HG03139 (cell line): ENCODE results near the gene RNF150.
"Not testable (repeated sequence)": the region's sequence is repeated elsewhere in the genome, so short reads cannot be mapped to it uniquely, and the experiment has no call there.

Experiments used
- ATAC-seq: cut with Tn5 transposase; IDR thresholded peaks from one replicate; pipeline ENCODE4 v1.9.1; 2021; ENCODE audit not compliant: unreplicated experiment

RNF150 gene

DNA sequence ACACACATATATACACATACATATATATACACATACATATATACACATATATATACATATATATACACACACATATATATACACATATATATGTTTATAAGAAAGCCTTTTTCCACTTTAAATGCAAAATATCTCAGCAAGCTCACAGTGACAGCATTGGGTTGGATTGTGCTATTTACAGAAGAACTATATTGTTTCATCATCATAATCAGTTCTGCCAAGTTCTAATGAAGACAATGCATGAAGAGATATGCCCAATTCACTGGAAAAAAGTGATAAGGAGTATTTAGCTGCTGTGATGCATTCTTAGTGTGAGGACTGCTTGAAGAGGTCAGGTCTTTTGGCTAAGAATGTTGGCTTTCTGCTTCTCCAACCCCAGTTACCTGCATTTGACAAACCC, 54.4 kb downstream of the RNF150 start:
- no peak for ATAC-seq

DNA sequence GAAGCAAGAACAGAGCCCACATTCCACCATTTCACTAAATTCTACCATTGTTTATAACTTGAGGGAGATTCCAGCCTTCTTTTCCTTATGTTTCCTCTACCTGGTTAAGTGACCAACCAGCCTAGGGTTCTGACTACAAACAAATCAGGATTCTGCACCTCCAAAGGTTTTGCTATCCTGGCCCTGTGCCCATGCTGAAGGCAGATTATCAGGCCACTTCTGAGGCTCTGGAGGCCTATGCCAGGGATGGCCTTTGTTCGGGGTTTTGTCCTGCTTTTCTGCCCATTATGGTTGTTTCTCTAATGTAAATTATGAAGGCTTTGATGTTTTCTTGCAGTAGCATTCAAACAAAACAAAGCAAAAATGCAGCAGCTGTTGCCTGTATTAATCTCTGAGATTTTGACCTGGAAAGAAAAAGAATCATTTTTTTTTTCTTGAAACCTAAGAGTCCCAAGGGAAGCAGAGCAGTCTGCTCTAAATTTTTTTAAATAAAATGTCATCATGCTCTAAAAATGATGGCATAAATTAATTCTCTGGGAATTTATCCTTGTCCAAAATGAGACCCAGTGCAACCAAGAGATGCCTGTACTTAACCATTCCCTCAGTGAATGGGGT, 55.6 kb downstream of the RNF150 start:
- ATAC-seq = no peak

DNA sequence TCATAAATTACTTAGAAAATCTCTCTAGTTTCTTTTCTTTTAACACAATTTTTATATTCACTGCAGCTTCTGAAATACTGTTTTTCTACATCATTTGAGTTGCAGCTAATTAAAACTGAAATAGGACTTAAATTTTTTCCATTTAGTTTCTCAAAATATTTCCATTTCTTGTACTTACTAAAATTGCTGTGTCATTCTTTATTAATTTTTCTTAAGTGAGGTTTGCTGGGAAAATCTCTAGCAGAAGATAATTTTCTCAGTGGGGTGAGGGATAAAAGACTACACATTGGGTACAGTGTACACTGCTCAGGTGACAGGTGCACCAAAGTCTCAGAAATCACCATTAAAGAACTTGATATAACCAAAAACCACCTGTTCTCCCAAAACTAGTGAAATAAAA, 57.7 kb downstream of the RNF150 start:
- no peak for ATAC-seq

DNA sequence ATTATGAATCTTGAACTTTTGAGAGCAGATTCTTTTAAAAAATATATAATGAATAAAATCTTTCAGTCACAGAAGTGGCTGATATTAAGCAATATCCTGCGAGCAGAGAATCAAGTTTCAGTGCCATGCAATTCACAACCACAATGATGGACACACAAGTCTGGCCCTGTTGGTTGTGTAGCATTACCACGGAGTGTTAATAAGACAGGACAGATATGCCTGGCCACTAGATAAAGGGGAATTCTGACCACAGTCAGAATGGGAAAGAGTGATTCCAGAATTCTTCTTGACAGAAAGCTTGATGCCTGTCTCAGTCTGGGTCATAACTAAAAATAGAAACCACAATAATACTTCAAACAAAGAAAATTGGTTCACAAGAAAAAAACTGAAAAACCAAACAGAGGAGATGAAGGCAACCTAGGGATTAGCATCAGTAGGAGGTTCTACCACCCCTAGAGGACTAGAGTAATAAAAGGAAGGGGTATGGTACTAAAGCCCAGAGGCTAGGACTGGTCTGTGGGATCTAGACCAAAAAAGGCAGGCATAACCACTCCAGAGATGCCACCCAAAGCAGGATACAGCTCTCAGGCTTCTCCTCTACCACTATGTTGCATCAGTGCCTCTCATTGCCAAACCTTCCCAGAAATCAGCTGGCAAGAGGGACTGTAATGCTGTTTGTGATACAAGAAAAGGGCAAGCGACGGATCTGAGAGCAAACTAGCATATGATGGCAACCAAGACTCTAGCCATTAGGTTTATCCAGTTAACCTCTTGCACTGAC, 59.0 kb downstream of the RNF150 start:
- no peak for ATAC-seq

DNA sequence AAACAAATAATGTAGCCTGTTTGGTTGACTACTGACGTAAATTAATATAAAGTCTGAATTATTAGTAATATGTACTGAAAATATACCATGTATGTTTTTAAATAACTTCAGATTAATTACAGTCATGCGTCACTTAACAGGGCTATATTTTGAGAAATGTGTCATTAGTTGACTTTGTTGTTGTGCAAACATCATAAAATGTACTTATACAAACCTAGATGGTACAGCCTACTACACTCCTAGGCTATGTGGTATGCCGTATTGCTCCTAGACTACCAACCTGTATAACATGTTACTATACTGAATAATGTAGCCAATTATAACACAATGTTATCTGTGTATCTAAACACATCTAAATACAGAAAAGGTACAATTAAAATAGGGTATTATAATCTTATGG, 66.6 kb downstream of the RNF150 start:
- ATAC-seq = no peak

DNA sequence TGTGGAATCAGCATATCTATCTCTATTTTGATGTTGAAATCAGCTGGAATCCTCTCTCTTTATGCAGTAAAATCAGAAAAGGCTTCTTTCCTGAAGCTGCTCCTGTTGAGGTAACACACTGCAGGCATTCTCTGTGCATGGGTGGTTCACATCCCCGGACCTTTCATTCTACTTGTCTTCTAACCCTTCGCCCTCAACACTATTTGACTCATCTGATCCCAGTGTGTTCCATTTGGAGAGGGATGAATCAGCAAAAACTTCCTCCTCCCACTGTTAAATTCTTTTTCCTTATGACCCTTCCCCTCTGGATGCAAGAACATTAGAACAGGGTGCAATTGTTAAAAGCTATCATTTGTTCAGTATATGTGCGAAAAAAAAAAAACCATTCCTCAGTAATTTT, 67.4 kb downstream of the RNF150 start:
- no peak for ATAC-seq

DNA sequence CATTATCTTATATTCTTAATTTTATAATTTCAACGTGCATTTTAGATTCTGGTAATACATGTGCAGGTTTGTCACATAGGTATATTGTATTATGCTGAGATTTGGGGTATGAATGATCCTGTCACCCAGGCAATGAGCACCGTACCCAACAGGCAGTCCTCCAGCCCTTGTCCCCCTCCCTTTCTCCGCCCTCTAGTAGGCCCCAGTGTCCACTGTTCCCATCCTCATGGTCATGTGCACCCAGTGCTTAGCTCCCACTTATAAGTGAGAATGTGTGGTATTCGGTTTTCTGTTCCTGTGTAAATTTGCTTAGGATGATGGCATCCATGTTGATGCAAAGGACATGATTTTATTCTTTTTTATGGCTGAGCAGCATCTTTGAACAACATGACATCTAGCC, 70.6 kb downstream of the RNF150 start:
- ATAC-seq = no peak

DNA sequence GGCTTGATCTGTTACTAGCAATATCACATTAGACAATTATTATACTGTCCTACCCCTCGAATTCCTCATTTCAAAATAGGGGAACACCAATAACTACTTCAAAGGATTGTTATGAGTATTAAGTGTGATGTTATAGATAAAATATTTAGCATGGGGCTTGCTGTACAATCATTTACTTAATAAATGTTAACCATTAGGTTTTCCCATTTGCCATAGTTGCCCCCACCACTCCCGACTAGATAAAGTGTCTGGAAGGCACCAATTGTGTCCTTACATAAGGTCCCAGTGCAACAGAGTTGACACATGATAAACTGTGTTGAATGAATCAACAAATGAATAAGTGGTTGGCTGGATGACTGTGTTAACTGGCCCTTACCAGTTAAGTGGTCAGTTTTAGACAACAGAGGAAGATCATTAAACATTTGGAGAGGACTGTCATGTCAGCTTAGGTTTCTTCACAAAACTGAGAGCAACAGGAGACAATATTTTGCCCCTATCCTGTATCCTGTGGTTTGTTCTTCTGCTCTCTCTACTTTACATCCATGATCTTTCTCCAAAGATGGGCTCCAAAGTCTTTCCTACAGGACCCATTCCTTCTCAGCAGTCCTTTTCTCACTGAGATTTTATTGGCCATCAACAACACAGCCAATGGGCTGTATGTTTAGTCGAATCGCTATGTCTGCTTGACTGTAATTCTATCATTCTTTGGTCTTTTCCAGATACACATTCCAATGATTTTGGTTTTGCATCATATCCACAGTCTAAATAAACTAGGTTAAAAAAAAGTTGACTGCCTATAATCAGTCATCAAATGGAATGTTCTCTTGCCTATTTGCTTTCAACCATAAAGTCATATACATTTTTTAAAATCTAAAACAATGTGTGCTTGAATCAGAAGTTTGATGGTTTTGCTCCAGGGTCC, 74.4 kb downstream of the RNF150 start:
- no peak for ATAC-seq

DNA sequence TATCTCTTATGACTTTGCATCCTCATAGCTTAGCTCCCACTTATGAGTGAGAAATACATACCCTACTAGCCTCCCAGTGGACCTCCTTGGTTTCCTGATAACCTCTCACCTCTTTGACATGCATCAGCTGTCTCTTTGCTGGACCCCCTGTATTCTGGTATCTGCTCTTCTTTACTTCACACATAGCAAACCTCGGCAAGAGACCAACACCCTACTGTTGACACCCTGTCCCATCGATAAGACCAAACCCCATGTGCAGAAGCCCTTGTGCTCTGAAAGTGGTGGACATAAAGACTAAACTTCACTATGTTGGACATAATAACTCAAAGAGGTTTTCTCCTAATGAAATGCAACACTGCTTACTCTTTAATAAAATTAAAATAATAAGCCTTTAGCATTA, 75.7 kb downstream of the RNF150 start:
- ATAC-seq = no peak

DNA sequence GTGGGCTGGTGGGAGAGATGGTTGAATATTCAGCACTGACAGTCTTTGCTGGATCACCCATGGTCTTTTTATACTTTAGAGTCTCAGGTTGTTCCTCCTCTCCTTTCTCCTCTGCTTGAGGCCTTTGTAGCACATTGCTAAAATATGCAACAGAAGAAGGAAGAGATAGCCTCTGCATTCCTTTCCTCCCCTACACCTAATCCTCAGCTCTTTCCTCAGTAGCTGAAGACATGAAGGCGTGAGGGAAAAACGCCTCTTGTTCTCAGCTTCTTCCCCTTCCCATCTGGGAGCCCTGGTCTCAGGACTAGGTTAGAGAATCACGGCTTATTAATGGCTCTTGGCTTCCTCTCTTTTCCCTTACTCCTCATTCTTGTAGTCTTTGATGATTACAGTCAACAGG, 76.8 kb downstream of the RNF150 start:
- no peak for ATAC-seq

DNA sequence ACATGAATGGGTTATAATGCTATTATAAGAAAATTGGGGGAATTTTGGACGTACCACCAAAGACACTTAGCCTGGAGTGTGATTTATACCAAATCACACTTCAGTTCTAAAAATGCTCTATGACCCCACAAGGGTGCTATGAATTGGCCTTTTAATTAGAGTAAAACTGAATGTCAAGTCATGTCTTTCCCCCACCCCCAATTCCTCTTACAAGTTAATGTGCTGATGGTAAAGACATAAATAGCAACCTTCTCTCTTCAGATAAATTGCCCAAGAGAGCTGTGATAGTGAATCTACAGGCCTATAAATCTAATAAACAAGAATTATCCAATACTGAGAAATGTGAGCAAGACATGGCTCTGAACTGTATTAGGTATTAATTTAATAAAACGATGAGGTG, 78.8 kb downstream of the RNF150 start:
- no peak for ATAC-seq

DNA sequence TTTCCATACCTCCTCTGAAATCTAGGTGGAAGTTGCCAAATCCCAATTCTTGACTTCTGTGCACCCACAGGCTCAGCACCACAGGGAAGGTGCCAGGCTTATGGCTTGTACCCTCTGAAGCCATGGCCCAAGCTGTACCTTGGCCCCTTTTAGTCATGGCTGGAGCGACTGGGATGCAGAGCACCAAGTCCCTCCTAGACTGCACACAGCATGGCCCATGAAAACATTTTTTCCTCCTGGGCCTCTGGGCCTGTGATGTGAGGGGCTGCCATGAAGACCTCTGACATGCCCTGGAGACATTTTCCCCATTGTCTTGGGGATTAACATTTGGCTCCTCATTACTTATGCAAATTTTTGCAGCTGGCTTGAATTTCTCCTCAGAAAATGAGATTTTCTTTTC, 82.3 kb downstream of the RNF150 start:
- ATAC-seq = not testable (repeated sequence)

DNA sequence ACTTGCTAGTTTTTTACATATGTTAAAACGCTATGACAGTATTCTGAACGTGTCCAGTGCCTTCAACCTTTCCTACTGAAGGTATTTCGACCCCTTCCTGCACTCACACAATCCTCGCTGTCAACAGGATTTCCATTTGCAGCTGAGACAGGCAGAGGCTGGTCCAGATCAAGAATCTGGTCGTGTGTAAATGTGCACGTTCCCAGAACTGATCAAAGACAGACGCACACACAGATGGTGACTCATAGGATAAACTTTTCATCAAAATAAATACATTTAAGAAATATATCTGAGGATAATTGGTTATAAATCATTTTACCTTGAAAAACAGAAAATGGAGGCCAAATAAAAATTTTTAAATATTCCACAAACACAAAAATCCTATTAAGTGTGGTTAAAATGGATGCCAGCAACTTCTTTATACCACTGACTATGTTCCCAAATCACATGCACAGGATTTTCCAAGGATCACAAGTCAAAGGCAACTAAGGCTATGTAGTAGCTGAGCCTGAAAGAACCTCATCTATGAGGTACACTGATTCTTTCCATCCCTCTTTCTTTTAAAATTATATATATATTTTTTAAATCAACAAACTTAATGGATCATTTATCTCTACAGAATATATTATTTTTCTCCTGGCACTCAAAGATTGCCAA, 85.9 kb downstream of the RNF150 start:
- no peak for ATAC-seq

DNA sequence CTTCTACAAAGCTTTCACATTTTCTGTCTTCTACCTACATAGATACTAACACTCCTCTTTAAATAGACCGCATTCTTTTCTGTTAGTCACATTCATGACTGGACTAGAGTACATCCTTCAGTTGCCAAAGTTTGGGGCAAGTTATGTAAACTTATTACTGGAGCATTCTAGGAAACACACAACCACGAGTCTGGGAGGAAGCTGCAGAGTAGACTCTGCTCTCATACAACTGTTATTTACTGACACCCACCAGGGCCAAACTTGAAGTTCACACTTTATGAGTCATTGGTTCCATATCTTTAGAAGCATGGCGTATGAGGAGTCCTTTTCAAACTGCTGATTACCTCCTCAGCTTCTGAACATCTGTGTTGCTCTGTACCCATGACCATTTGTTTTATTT, 87.0 kb downstream of the RNF150 start:
- no peak for ATAC-seq

DNA sequence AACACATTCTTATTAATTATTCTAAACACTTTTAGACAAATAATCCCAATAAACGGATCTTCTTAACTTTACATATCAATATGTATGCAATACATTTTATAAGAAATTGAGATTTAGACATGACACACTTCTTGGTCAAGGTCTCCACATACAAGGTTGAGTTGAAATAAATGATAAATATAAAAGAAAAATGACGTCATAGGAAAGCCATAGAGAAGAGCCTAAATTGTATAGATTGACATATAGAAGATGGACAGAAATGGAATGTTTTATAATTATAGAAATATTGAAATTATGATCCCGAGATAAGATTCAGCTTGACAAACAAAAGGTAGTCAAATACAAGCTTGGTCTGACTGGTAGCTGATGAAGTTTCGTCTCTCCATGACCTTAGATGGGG, 87.4 kb downstream of the RNF150 start:
- no peak for ATAC-seq

DNA sequence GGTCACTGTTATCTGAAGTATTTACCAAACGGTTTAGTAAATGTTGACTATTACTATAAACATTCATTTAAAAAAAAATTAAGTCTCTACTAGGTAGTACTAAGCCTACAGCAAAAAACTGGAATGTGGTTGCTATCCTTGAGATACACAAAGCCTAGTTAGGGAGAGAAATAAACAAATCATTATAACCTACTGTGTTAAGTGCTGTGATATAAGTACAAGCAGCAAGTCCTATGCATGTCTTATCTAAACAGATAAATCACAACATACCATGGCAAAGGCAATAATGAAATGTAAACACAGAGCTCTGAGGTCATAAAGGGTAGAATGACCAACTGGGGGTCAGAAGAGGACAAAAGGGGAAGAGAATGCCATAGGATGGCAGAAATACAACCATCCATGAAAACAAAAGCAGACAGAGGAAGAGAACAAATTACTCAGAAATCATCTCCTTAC, 92.2 kb downstream of the RNF150 start:
- no peak for ATAC-seq

DNA sequence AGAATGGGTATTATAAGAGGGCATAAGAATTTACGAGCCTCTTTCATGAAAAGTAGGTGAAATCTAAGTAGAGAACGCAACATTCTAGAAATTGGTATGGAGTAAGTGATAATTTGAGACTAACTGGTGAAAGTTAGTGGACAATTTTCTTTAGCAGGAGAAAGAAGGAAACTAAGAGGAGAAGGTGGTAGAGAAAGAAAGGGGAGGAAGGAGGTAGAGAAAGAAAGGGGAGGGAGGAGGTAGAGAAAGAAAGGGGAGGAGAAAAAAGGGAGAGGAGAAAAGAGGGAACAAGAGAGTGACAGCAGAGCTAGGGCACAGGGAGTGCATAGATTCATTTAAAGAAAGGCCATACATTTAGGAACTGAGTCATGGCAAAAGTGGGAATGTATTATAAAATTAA, 94.1 kb downstream of the RNF150 start:
- no peak for ATAC-seq

DNA sequence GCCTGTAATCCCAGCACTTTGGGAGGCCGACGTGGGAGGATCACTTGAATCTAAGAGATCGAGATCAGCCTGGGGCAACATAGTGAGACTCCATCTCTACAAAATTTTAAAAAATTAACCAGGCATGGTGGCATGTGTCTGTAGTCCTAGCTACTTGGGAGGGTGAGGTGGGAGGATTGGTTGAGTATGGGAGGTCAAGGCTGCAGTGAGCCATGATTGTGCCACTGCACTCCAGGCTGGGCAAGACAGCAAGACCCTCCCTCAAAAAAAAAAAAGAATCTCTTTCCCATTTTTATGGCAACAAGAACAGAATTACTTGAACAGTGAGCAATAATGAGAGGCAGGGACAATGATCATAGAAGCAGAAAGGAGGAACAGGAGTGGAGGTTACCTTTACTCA, 94.8 kb downstream of the RNF150 start:
- ATAC-seq = no peak

DNA sequence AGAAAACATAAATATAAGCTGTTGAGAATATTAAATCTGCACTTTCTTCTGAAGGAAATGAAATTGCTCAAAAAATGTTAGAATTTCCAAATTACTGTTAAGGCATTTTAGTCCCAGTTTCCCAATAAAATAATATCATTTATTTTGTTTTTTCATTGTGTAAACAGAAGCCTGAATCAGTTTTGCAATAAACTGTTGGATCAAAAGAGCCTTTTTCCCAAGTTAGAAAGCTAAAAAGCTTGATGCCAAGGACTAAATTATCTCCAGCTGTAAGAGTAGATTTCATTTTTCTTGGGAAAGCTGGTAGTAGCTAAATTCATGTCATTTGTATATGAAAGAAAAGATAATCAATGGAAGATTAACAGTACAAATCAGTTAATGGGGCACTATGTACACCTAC, 95.8 kb downstream of the RNF150 start:
- ATAC-seq = no peak

DNA sequence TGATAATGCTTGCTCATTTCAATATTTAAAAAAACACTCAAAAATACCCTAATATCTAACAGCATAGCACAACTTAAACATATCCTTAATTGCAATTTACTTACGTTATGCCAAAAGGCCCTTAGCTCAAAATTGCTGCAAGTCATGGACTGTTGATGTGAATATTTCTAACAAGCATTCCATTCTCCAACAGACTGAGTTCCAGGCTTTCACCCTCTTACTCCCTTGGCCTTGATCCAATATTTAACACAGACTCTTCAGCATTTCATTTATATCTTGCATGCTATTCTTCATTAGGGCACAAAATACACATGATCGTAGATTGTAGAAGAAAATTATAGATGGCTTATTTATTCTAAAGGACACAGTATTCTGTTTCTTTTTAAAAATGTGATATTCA, 96.5 kb downstream of the RNF150 start:
- ATAC-seq = no peak

DNA sequence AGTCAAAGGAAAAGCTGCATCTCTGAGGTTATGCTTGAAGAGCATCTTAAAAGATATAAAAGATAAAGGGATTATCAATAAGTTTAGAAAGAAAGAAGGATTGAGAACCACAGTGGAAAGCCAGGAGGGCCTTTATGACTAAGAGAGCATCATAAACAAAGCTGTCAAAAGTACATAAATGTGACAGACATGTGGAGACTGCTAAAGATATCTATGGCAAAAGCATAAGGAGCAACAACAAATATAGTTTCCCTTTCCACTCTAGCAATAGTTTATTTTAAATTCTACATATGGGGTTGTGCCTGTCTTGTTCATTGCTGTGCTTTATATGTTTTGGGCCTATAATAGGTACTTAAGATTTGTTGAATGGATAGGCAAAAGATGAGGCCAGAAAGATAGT, 97.3 kb downstream of the RNF150 start:
- no peak for ATAC-seq
